GM21576 (cell line): ENCODE measurements around the gene PDE4D.
"Not testable (repeated sequence)": the region's sequence is repeated elsewhere in the genome, so short reads cannot be mapped to it uniquely, and the experiment has no call there.

ENCODE experiments used
- ATAC-seq: cut with Tn5 transposase; IDR thresholded peaks from one replicate; pipeline ENCODE4 v1.9.1; 2021; ENCODE audit warnings: mild to moderate bottlenecking, moderate library complexity; ENCODE audit not compliant: unreplicated experiment

Gene PDE4D

DNA sequence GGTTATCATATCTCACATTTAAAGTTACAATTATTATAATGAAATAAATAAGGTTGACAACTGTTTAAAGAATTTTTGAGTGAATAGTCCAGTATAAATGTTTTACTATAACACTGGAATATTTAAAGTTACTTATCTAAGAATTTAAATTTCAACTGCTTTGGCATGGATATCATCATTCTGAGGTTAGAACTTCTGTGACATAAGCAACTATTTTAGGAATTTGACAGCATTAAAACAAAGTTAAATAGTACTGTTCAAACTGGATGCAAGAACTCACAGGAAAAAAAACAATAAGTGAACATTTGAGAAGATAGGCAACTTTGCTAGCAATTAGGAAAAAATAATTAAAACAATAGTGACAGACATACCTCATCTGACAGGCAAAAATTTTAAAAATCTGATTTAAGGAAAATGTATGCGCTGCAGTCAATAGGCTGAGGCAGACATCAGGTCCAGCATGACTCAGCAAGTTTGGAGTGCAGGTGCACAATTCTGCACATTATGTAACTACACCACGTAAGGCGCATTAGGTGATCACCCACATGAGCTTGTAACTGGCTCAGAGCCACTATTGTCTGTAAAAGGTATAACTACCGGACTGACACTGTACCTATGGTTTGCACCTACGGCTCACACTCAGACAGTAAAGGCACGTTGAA is 180.6 kb downstream of the PDE4D start:
- no peak for ATAC-seq

DNA sequence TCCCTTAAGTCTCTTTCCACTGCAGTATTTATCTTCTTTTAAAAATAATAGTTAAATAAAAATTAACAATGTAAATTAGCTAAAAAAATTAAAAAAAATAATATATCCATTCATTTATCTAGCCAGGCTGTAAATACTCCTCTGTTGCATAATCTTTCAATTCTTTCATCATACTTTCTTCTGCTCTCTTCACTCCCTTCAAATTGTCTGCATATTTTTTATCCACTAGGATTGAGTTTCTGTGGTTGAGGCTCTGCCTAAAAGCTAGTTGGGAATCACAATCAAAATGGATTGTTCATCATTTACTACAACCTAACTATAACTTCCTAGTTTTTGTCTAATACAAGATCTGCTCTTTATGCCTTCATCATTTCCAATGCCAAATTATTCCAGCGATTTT is 182.2 kb downstream of the PDE4D start:
- ATAC-seq: no peak

GRCh38 chr5:59709846-59710245 is 183.7 kb downstream of the PDE4D start:
- ATAC-seq: no peak

- ATAC-seq: no peak
Measured at GRCh38 chr5:59709346-59709821, 184.1 kb downstream of the PDE4D start.

GRCh38 chr5:59704936-59705335 is 188.6 kb downstream of the PDE4D start:
- no peak for ATAC-seq

GRCh38 chr5:59703789-59704188 is 189.7 kb downstream of the PDE4D start:
- no peak for ATAC-seq

- no peak for ATAC-seq
Measured at GRCh38 chr5:59698207-59699178, 195.0 kb downstream of the PDE4D start.

GRCh38 chr5:59694411-59694810 is 199.1 kb downstream of the PDE4D start:
- no peak for ATAC-seq

DNA sequence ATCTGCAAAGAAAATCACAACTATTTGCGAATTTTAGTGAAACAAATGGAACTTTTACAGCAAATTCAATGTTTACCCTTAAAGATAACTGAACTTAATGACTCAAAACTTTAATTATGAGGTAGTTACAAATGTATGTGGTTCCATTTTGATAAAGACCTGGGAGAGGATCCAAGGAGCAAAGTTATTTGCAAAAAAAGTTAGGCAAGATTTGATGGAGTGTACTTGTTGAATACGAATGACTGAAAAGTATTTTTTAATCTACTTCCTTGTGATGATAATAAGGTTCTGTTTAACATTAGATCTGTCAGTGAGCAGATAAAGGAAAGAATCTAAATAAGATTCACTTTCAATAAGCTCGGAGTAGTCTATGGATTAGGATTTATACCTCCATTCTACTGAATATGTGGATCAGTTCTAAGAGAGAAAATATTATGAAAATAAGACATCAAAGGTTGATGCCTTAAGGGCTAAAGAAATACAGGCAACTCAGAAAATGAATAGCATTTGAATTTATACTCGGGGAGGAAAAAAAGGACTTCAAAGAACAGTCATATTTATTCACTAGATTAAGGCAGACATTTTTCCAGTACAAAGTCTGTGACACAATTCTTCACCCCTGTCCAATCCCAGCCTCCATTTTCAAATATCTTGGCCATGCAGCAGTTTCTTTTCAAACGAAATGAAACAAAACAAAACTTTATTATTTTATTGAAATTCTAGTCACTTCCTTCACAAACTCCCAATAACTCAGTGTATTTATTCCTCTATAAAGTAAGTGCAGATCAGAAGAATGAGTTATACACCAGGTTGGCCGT is 199.8 kb downstream of the PDE4D start:
- no peak for ATAC-seq

DNA sequence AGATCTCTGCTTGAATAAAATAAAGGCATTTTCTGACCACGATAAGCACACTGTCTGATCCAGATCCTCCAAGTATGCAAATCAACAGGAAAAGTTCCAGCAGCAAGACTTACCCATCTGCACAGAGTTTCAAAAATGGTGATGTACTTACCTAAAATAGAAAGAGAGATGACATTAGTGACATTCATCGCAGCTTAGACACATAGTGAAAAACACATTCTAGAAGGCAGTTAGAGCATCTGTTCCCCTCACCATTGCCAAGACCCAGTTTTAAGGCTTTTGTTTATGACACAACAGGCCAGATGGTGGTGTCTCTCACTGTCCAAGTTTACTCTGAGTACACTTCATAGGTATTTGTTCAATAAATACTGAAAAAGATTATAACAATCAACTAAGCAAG is 207.7 kb downstream of the PDE4D start:
- peak; percentile 73 for ATAC-seq

DNA sequence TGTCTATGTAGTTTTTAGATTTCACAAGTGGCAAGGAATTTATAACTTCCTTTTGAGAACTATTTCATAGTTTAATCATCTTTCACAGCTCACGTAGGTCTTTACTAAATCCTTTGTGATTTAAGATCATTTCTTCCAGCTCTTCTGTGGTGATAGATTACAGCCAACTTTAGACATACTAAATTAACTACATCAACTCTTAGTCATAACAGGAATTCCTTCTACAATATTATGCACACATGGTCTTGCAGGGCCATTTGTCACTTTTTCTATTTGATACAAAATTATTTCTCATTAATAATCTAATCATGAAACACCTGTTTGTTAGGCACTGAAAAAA is 208.4 kb downstream of the PDE4D start:
- ATAC-seq: no peak

- ATAC-seq: no peak
Measured at GRCh38 chr5:59684388-59685190, 208.9 kb downstream of the PDE4D start.

- ATAC-seq: no peak
Measured at GRCh38 chr5:59683311-59683710, 210.2 kb downstream of the PDE4D start.

- no peak for ATAC-seq
Measured at GRCh38 chr5:59682542-59682941, 211.0 kb downstream of the PDE4D start.

GRCh38 chr5:59678943-59679342 is 214.6 kb downstream of the PDE4D start:
- ATAC-seq: no peak

- ATAC-seq: no peak
Measured at GRCh38 chr5:59674763-59675162, 218.8 kb downstream of the PDE4D start.

- no peak for ATAC-seq
Measured at GRCh38 chr5:59673438-59674058, 220.0 kb downstream of the PDE4D start.

- ATAC-seq: no peak
Measured at GRCh38 chr5:59666440-59667068, 227.0 kb downstream of the PDE4D start.

DNA sequence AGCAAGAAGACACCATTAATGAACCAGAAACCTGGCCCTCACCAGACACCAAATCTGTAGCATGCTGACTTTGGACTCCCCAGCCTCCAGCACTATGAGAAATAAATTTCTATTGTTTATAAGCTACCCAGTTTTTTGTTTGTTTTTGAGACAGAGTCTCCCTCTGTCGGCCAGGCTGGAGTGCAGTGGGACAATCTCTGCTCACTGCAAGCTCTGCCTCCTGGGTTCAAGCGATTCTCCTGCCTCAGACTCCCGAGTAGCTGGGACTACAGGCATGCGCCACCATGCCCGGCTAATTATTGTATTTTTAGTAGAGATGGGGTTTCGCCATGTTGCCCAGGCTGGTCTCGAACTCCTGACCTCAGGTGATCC is 227.7 kb downstream of the PDE4D start:
- not testable (repeated sequence) for ATAC-seq
